ENCODE measurements around the gene KCNJ6.

The KCNJ6 gene

GRCh38 chr21:37811711-37812110 lies 104.5 kb downstream of the KCNJ6 start:
- DNase-seq = no peak

DNA sequence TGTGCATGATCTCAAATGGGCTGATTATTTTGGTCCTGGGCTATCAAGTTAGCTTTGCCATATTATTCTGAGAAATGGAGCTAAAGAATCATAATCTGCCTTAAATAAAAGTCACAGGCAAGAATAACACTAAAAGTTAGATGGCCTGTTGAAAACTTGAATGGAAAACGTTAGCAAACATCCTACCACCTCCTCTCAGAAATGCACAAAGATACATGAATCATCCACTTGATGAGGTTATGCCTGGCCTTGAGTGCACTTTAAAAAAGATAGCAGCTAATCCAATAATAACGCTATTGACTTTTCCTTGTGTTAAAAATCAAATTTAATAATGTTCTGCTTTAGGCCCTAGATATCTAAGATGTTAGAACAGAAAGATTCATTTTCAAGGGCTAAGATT lies 108.0 kb downstream of the KCNJ6 start:
- no peak for DNase-seq

- no peak for DNase-seq
These were observed 111.0 kb downstream of the KCNJ6 start for GRCh38 chr21:37805266-37805665.

DNA sequence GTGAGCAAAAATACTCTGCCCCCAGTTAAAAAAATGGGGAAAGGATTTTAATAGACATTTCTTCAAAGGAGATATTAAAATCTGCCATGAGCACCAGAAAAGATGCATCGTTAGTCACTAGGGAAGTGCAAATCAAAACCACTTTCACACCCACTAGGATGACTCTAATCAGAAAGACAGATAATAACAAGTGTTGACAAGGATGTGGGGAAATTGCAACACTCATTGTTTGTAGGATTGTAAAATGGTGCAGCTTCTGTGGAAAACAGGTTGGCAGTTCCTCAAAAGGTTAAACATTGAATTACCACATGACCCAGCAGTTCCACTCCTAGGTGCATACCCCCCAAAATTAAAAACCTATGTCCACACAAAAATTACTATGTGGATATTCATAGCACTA lies 112.3 kb downstream of the KCNJ6 start:
- no peak for DNase-seq

DNA sequence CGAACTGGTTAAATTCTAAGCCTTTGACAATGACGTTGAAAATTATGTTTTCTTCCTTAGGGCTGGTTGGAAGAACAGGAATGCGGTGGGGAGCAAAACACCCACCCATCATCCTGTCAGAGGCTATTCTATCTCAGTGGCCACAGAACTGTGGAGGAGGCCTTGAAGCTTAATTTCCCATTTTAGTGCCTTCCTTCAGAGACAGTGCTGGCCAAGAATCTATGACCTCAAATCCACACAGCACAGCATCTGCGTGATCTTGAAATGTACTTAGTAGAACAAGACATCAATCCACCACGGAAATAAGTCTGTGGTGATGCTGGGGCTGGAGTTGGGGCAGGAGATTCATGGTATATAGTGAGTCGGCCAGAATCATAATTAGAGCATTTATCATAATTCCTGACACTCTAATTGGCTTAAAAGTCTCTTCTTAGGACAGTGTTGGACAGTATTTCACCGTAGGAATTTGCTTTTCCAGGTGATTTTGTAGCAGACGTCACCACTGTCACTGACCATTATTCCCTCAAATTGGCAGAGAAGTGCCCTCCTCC lies 113.1 kb downstream of the KCNJ6 start:
- no peak for DNase-seq

GRCh38 chr21:37800456-37801061 lies 115.7 kb downstream of the KCNJ6 start:
- DNase-seq = no peak

- no peak for DNase-seq
These were observed 116.2 kb downstream of the KCNJ6 start for GRCh38 chr21:37800057-37800455.

DNA sequence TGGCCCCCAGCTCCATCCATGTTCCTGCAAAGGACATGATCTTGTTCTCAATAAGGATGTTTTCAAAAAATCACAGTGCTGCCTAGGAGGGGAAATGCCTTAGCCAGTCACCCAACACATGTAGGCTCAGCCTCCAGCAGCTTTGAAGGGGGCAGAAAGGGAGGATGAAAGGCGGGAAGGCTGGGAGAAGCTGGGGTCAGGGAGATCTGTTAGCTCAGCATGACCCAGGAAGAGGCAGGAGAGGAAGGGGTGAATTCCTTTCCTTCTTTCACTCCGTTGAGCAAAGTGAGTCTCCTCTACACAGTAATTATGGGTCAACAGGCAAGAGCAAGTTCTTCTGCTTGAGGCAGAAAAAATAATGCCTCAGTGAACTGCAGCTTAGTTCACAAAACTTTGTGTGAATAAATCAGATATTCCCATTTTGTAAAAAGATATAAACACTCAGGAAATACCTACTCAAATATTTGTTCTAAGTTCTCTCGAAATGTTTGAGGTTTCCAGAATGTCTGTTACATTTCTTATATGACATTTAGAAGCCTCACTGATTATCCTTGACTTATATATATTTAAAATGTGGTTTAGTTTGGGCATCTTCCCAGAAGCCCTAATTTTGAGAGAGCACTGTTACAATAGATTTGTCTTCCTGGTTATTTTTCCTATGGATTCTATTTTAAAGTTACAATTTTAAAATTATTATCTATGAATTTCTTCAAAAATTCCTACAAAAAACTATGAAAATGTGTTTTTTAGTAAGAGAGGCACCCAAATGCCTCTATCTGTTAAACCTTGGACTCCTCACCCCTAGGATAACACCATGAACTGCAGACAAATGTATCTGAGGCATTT lies 116.8 kb downstream of the KCNJ6 start:
- no peak for DNase-seq

GRCh38 chr21:37797403-37797802 lies 118.9 kb downstream of the KCNJ6 start:
- DNase-seq = no peak

GRCh38 chr21:37796011-37796410 lies 120.2 kb downstream of the KCNJ6 start:
- no peak for DNase-seq

GRCh38 chr21:37793660-37794059 lies 122.6 kb downstream of the KCNJ6 start:
- DNase-seq = no peak

GRCh38 chr21:37792046-37792445 lies 124.2 kb downstream of the KCNJ6 start:
- DNase-seq = no peak

DNA sequence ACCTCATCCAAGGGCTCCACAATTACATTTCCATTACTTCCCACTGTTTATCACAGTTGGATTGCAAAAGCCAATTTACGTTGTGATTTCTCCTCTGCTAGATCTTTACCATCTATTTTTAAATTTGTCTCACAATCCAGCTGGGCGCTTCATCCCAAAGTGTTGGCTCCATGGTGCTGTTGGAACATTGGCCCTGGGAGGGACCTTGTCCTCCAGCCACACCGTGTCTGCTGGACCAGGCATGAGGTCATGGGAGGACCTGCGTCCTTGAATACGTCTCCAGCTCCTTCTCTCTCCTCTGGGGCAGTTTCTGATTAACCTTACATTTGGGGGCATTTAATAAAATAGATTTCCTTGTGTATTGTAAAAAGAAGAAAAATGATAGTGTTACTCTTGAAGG lies 125.4 kb downstream of the KCNJ6 start:
- no peak for DNase-seq

- DNase-seq = no peak
These were observed 127.8 kb downstream of the KCNJ6 start for GRCh38 chr21:37788503-37788902.

DNA sequence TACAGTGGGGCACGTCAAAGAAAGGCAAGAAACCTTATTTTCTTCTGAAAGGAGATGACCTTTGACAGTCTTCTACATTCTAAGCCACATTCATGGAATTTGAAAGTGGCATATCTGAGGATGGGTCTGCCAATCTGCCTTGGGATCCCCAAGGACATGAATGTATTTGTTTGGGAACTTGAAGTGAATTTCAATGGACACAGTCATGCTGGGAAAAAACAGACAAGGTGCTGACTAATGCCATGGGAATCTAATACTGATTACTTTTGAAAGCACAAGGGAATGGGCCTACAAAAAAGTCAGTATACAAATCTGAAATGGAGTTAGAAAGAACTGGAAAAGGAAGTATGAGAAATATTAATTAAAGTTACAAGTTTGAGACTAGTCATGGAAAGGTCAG lies 128.8 kb downstream of the KCNJ6 start:
- no peak for DNase-seq

- no peak for DNase-seq
These were observed 131.5 kb downstream of the KCNJ6 start for GRCh38 chr21:37784591-37785318.

GRCh38 chr21:37783016-37783415 lies 133.2 kb downstream of the KCNJ6 start:
- DNase-seq = no peak

- no peak for DNase-seq
These were observed 135.0 kb downstream of the KCNJ6 start for GRCh38 chr21:37780991-37781983.

- no peak for DNase-seq
These were observed 145.1 kb downstream of the KCNJ6 start for GRCh38 chr21:37771181-37771580.

- no peak for DNase-seq
These were observed 145.8 kb downstream of the KCNJ6 start for GRCh38 chr21:37770461-37770860.

DNA sequence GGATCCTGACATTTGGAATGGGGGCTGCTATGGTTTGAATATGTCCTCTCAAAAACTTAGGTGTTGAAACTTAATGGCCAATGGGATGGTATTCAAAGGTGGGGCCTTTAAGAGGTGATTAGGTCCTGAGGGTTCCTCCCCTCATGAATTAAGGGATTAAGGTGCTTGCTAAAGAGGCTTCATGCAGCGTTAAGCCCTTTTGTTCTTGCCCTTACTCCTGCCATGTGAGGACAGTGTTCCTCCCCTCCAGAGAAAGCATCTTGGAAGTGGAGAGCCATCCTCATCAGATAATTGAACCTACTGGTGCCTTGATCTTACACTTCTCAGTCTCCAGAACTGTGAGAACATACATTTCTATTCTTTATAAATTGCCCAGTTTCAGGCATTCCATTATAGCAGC lies 146.6 kb downstream of the KCNJ6 start:
- no peak for DNase-seq

DNA sequence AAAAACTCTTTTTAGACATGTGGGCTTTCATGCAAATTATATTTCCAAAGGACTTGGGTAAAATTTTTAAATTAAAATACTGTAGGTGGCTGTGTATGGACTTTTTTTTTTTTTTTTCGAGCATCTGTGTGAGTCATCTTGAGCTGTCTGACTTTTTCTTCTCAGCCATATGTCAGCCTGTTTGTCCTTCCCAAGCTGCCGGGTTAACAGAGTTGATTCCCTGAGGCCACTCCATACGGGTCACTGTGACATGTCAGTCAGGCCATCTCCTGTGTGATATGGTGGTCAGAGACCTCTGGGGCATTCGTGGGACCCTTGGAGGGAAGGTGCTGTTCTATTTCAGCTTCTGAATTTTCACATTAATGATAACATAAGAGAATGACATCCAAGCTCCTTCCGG lies 148.3 kb downstream of the KCNJ6 start:
- no peak for DNase-seq

Measured in DMS79 treated with DMSO at 0.1 percent for 48 hours (cell line).